ENCODE results near the gene OR5J2.
"Not testable (repeated sequence)": the region's sequence is repeated elsewhere in the genome, so short reads cannot be mapped to it uniquely, and the experiment has no call there.

Gene OR5J2

DNA sequence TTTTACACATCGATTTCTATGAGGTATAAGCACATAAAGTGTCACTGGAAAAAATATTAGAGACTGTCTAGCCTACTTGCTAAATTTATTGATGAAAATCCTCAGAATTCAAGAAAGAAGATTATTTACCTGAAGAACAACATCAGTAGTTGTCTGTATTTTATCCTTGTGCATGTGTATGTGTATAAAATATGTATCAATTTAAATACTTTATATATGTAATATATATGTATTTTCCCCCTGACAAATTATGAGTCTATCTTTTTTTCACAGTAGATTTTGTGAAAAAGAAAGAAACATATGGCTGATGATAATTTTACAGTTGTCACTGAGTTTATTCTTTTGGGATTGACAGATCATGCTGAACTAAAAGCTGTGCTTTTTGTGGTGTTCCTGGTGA is at the start of gene OR5J2:
Gene OR5J2, plus strand, starts transcription at position 301 of the 400 bp plus-strand sequence. Its CDS starts 0 bp downstream, at position 301.
- DNase-seq: no peak

DNA sequence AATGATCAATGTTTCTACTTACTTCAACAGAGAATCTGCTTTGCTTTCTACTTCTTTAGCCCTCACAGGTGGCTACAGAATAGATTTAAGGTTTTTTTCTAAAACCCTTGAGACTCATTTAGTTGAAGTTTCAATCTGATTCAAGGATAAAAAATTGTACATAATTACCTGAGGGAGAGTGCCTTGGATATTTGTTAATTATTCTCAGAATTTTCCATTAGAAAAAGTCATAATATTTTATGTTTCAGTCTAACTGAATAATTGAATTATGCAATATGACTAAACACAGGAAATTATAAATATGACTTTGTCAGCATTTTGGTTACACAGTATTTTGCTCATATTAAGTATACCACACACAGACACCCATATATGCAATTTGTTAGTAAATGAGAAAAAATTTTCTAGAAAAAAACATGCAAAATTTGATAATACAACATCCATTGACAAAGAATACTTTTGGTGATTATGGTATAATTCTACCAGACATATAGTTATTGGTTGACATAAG is 36.2 kb upstream of the OR5J2 start, which contains the start of gene OR8J3:
Gene OR8J3, minus strand, starts transcription at position 51 of the 511 bp plus-strand sequence. CDS start 2,483 bp downstream, outside the sequence.
- DNase-seq: no peak

DNA sequence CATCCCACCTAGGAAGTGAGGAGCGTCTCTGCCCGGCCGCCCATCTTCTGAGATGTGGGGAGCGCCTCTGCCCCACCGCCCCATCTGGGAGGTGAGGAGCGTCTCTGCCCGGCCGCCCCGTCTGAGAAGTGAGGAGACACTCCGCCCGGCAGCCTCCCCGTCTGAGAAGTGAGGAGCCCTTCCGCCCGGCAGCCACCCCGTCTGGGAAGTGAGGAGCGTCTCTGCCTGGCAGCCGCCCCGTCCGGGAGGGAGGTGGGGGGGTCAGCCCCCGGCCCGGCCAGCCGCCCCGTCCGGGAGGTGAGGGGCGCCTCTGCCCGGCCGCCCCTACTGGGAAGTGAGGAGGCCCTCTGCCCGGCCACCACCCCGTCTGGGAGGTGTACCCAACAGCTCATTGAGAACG is 32.7 kb upstream of the OR5J2 start:
- not testable (repeated sequence) for DNase-seq

DNA sequence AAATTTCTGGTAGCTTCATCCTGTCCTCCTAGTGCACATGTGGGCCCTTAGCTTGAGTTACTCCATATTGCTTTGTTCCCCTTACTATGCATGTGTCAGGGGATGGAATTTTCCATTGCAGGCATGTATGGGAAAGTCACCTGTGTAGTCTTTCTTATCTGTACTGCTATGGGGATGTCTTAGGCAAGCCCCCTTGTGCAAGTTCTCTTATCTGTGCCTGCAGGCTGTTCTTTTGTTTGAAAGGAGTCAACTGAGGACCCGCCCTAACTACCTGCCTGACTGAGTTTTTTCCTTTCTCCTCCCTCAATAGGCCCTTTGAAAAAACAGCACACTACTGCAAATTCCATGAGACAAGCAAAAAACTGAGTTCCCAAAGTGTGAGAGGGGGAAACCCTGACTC is 25.0 kb upstream of the OR5J2 start:
- no peak for DNase-seq

GRCh38 chr11:56152333-56152732 is 24.1 kb upstream of the OR5J2 start:
- no peak for DNase-seq

GRCh38 chr11:56160217-56160616 is 16.2 kb upstream of the OR5J2 start, which contains the start of gene OR8K5:
Gene OR8K5, minus strand, starts transcription at chr11:56160317. Its CDS starts 0 bp downstream, at chr11:56160317.
- no peak for DNase-seq

DNA sequence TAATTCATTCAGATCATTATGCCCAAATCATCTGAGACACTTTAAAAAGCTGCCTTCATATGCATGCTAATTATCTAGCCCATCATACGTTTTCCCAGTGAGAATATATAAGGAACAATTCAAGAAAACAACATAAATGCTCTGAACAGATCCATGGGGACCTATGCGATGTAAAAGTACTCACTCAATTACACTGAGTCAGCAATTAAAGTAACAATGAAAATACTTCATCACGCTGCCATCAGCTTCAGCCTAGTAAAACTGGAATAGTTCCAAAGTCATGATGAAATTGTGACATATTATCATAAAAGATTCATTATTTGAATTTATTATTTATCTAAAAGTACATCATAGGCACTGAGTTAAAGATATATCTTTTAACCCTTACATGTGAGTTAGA is 12.6 kb upstream of the OR5J2 start:
- no peak for DNase-seq

DNA sequence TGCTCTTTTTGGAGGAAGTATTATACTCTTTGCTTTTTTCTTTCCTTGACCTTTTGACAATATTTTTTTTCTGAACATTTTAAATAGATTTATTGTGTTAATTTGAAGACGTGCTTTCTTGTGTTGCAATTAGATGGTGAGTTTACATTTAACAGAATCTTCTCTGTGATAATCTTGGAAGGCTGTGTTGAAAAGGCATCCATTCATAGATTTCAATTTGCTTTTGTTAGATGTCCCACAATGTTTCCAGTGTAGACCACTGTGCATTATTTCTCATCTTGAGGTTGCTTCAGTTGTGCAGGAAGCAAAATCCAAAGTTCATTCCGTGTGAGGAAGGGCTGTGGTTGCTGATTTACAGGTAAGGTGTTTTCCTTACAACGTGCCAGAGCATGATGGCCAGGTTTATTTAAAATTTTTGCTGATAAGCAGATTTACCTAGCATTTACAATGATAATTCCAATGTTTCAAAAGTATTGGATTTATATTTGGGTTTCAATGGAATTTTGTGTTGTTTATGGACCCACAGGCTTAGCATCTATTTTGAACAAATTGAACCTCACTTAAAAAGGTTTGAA is 4.1 kb upstream of the OR5J2 start:
- DNase-seq: no peak

- no peak for DNase-seq
Measured at GRCh38 chr11:56183459-56183858, 7.0 kb downstream of the OR5J2 start.

GRCh38 chr11:56188602-56189001 is 12.2 kb downstream of the OR5J2 start:
- DNase-seq: no peak

DNA sequence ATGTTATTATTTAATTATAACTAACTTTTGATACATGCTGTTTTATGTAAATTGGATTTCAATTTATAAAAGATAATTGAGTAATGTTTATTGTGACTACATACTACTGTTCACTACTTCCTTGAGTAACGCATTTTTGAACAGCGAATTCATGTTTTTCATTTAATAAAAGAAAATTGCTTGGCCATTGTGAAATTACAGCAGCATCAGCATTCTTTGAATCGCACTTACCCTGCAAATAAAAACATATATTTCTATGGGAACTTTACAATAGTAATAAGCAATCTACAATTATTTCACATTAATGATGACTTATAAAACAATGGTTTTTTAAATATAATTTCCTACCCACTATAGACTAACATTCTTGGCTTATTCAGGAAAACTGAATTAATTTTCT is 20.3 kb downstream of the OR5J2 start:
- no peak for DNase-seq

- no peak for DNase-seq
Measured at GRCh38 chr11:56197367-56197766, 20.9 kb downstream of the OR5J2 start.

DNA sequence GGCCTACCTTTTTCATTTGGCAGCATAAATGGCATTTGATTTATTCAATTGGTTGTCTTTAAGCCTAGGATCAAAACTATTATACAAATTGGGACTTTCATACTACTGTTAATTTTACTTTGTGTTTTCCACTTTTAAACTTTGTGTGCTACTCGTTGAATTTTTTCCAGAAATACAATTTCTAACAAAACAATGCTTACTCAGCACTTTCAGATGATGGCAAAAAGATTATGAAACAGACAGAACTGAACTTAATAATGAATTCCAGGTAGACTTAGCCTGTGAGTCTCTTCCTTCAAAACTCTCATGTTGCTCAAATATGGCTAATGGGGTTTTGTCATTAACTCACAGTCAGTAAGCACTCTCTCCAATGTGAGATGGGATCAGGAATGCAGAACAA is 31.4 kb downstream of the OR5J2 start:
- no peak for DNase-seq

DNA sequence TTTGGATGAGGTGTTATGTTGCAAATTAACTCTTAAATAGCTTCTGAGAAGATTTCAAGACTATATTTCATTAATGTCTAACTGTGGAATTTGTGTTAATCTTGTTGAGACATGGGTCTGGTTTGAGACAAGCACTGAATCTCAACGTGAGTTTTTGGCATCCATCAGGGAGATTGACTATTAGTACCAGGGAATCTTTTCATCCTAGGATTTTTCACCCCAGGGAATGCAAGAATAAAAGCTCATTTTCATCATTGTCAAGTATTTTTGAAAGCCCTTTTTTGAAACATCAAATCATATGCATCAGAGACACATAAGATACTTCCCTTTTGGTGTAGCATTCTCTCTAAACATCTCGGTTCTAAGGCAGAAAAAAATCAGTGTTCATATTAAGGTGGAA is 38.1 kb downstream of the OR5J2 start:
- no peak for DNase-seq

DNA sequence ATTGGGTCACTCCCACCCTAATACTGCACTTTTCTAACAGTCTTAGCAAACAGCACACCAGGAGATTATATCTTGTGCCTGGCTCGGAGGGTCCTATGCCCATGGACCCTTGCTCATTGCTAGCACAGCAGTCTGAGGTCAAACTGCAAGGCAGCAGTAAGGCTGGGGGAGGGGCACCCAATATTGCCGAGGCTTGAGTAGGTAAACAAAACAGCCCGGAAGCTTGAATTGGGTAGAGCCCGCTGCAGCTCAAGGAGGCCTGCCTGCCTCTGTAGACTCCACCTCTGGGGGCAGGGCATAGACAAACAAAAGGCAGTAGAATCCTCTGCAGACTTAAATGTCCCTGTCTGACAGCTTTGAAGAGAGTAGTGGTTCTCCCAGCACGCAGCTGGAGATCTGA is 43.3 kb downstream of the OR5J2 start:
- not testable (repeated sequence) for DNase-seq

Data from NCI-H226 (cell line).